ENCODE data around the gene PEX5. TPM values are rescaled to one million over a fixed set of nuclear protein-coding genes. Genes with fewer than 3 reads are reported as not detected.
"Not testable (repeated sequence)": the region's sequence is repeated elsewhere in the genome, so short reads cannot be mapped to it uniquely, and the experiment has no call there.

PEX5 gene
- total RNA-seq, 3 donors from 2014 or later: 41.7 to 79.7 (median 62.6) TPM

GRCh38 chr12:7180685-7181084 is 8.8 kb upstream of the PEX5 start:
- no peak overlapping the region for H3K27ac ChIP-seq
- DNase-seq (ENCODE audit: low spot score in 2 of 2): no peak
- no peaks in the 10 kb centered on the region for H3K4me1 ChIP-seq
- no peak for TF ChIP-seq POLR2AphosphoS5 (IDR thresholded peaks at IDR 0.05)
- no peak for TF ChIP-seq POLR2A (IDR thresholded peaks at IDR 0.05)
- TF ChIP-seq, protein P1, sequence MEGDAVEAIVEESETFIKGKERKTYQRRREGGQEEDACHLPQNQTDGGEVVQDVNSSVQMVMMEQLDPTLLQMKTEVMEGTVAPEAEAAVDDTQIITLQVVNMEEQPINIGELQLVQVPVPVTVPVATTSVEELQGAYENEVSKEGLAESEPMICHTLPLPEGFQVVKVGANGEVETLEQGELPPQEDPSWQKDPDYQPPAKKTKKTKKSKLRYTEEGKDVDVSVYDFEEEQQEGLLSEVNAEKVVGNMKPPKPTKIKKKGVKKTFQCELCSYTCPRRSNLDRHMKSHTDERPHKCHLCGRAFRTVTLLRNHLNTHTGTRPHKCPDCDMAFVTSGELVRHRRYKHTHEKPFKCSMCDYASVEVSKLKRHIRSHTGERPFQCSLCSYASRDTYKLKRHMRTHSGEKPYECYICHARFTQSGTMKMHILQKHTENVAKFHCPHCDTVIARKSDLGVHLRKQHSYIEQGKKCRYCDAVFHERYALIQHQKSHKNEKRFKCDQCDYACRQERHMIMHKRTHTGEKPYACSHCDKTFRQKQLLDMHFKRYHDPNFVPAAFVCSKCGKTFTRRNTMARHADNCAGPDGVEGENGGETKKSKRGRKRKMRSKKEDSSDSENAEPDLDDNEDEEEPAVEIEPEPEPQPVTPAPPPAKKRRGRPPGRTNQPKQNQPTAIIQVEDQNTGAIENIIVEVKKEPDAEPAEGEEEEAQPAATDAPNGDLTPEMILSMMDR (IDR thresholded peaks at IDR 0.05): no peak
- H3K27me3 ChIP-seq: no peaks in the 10 kb centered on the region
- intact Hi-C loops (cut with DNase I; ENCODE audit: low total_unique reads): no loop called here
- H3K36me3 ChIP-seq: no peaks in the 10 kb centered on the region
- no peaks in the 10 kb centered on the region for H3K9me3 ChIP-seq
- H3K4me3 ChIP-seq: no peak overlapping the region

- H3K4me3 ChIP-seq; H3K36me3 ChIP-seq; H3K27ac ChIP-seq; H3K27me3 ChIP-seq; intact Hi-C loops (cut with DNase I; ENCODE audit: low total_unique reads); DNase-seq (ENCODE audit: low spot score in 2 of 2); H3K4me1 ChIP-seq; H3K9me3 ChIP-seq: not testable (repeated sequence)
Measured at GRCh38 chr12:7186058-7186457, 3.4 kb upstream of the PEX5 start.

DNA sequence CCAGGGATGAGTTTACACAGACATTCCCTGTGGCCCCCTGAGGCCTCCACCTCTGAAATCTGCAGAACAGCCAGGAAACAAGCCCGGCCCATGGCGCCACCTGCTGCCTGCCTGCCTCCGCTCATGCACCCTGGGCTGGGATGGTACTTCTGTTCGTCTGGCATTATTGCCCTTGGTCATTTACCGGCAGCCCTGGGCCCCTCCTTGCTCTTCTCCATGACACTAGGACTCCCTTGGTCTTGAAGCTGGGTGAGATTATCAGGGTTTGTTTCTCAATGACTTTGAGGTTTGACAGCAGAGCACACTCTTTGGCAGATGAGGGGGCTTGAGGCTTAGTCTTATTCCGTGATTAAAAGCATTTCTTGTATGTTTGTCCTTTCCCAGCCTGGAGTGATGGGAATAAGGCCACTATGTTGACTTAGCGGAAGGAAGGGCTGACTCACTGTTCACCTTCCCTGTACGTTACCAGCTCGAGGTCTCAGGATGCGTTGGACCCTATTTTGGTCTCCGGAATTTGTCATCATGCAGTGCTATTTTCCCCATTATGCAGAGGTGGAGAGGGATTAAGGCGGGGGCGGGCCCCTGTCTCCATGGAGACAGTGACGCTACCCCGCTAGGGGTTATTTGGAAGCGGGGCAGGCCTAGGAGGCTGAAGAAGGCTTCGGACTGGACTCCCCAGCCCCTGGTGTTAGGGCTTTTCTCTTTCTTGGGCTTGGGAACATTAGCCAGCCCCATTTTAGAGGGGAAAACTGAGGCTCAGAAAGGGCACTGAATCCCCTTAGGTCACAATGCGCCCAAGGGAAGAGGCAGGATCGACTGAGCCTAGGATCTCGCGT is 706 bp upstream of the PEX5 start:
- Histone ChIP-seq H3K4me1 (peaks cover 0 to 5% of the 10 kb centered on the region in 2 donors), H3K36me3 (no peaks in the 10 kb centered on the region), H3K27me3 (no peaks in the 10 kb centered on the region), H3K4me3 (peak overlapping the region; percentile 89 to 93 (median 90)), H3K27ac (peak overlapping the region; percentile 95), H3K9me3 (no peaks in the 10 kb centered on the region)
- intact Hi-C loops (cut with DNase I; ENCODE audit: low total_unique reads): no loop called here
- no peak for TF ChIP-seq POLR2A (IDR thresholded peaks at IDR 0.05)
- TF ChIP-seq, protein P1 (IDR thresholded peaks at IDR 0.05): peak in 2 of 3 donors; percentile 32 to 50
- peak; percentile 57 to 72 for DNase-seq (ENCODE audit: low spot score in 2 of 2)

- TF ChIP-seq, protein P1 (IDR thresholded peaks at IDR 0.05): no peak
- TF ChIP-seq POLR2AphosphoS5 (IDR thresholded peaks at IDR 0.05): no peak
- TF ChIP-seq POLR2A (IDR thresholded peaks at IDR 0.05): no peak
- Histone ChIP-seq H3K4me3 (peak overlapping the region; percentile 89 to 93 (median 90)), H3K4me1 (peaks cover 0 to 5% of the 10 kb centered on the region in 2 donors), H3K9me3 (no peaks in the 10 kb centered on the region), H3K27me3 (no peaks in the 10 kb centered on the region), H3K36me3 (no peaks in the 10 kb centered on the region), H3K27ac (peak overlapping the region; percentile 95)
- intact Hi-C loops (cut with DNase I; ENCODE audit: low total_unique reads): no loop called here
- DNase-seq (ENCODE audit: low spot score in 2 of 2): peak in 1 of 2 donors; percentile 25
Measured at GRCh38 chr12:7190268-7191055, 976 bp downstream of the PEX5 start.

DNA sequence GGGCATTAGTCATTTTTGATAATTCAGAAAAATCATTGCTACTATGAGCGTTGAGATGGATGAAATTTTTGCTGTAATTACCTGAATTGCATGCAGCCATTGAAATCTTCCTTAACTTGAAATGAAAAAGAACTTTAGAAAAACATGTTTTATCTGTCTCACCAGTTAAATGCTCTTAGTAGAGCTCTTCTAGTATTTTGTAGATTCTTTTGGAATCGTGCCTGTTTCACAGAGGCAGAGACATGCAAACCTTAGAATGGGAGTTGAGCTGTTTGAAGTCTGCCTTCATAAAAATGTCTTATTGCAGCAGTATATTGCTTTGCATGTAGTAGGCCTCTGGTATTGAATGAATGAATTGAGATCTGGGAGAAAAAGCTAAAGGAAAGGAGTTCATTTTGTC is 4.2 kb downstream of the PEX5 start:
- no peak overlapping the region for H3K27ac ChIP-seq
- no peaks in the 10 kb centered on the region for H3K9me3 ChIP-seq
- intact Hi-C loops (cut with DNase I; ENCODE audit: low total_unique reads): no loop called here
- H3K36me3 ChIP-seq: no peaks in the 10 kb centered on the region
- no peak for DNase-seq (ENCODE audit: low spot score in 2 of 2)
- TF ChIP-seq POLR2A (IDR thresholded peaks at IDR 0.05): no peak
- TF ChIP-seq POLR2AphosphoS5 (IDR thresholded peaks at IDR 0.05): no peak
- TF ChIP-seq, protein P1 (IDR thresholded peaks at IDR 0.05): no peak
- no peaks in the 10 kb centered on the region for H3K4me1 ChIP-seq
- H3K27me3 ChIP-seq: no peaks in the 10 kb centered on the region
- no peak overlapping the region for H3K4me3 ChIP-seq

All from breast epithelium (tissue), 4 donors.